ENCODE data around the gene ASTN2.

ASTN2 gene

GRCh38 chr9:117454711-117455110 is 39.9 kb upstream of the ASTN2 start:
- no peak overlapping the region for H3K27ac ChIP-seq
- no peak for TF ChIP-seq CTCF (conservative IDR thresholded peaks at IDR 0.05)

DNA sequence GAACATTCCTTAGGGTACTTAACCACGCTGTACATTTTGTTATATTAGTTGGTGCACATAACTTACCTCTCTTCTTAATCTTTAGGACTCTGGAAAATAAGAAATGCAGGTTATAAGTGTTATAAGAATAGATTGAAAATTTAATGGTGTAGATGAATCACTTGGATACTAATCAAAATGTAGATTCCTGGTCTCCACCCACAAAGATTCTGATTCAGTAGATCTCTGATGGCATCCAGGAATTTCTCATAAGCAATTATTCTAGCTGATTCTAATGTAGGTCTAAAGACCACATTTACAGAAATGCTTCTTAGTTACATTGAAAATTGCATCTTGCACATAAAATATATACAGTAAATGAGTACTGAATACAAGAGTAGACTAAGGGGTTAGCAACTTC is 38.9 kb upstream of the ASTN2 start:
- no peak for TF ChIP-seq CTCF (conservative IDR thresholded peaks at IDR 0.05)
- H3K27ac ChIP-seq = no peak overlapping the region

DNA sequence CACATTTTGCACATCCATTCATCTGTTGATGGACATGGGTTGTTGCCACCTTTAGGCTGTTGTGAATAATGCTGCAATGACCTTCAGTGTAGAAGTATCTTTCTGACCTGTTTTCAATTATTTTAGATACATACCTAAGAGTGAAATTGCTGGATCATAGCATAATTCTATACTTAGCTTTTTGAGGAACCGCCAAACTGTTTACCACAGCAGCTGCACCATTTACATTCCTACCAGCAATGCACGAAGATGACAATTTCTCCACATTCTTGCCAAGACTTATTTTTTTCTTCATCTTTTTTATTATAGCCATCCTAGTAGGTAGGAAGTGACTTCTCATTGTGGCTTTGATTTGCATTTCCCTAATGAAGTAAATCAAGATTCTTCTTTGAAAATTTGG is 36.5 kb upstream of the ASTN2 start:
- H3K27ac ChIP-seq = no peak overlapping the region
- 0 out of 2 replicates have a peak, but pooled peaks have one; percentile 12 for TF ChIP-seq CTCF (conservative IDR thresholded peaks at IDR 0.05)

DNA sequence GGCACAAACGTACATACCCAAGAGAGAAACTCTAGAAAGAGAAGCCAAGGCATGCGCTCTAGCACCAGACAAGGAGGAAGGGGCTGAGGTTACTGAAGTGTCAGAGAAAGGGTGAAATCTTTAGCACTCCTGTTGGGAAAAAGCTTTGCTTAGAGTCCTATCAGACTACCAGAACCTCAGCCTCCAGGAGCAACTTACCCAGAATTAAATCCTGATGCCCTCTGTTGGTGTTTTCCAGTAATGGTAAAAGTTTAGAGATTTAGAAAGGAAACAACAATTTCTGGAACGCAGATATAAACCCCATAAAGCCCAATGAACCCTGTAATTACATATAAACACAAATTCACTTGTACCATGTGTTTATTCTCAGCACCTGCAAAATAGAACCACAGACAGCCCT is 33.2 kb upstream of the ASTN2 start:
- TF ChIP-seq CTCF (conservative IDR thresholded peaks at IDR 0.05) = peak; percentile 36; the same call in 1 of the 2 replicates
- no peak overlapping the region for H3K27ac ChIP-seq

GRCh38 chr9:117445631-117446030 is 30.8 kb upstream of the ASTN2 start:
- no peak for TF ChIP-seq CTCF (conservative IDR thresholded peaks at IDR 0.05)

DNA sequence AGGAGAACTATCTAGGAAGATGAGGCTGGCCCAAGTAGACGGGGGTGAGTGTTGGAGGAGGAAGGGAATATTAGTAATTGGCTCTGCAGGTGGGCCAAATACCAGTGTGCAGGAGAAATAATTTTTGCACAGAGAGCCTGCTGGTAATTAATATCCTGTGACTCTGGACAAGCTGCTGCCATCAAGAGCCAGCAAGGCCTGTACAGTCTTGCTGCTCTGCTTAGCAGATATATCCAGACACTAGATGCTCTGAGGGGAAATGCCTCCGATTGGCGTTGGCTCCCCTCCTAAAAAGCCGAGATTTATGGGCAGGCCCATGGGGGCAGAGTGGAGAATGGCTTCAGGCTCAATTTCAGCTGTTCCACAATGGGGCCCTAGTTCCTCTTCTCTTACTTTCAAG is 29.6 kb upstream of the ASTN2 start:
- no peak for TF ChIP-seq CTCF (conservative IDR thresholded peaks at IDR 0.05)
- no peak overlapping the region for H3K27ac ChIP-seq

More at GRCh38 chr9:117445631-117446030, 30.8 kb upstream of the ASTN2 start:
- no peak overlapping the region for H3K27ac ChIP-seq

DNA sequence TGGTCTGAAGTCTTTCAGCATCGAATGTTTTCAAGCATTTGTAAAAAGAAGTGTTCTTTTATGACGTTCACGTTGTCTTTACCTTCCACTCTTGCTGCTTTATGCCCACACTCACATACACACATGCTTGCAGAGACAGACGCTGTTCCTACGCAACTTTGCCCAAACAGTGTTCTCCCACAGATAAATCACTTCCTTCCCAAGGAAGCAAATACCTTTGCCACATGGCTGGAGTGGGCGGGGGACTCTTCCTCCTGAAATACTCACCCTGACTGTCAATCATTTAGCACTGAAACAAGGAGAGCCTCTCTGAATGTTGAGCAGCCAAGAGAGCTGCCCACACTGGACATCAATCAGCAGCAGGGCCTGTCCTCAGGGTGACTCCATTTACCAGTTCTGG is 22.4 kb upstream of the ASTN2 start:
- H3K27ac ChIP-seq = no peak overlapping the region
- TF ChIP-seq CTCF (conservative IDR thresholded peaks at IDR 0.05) = no peak

Data from VCaP (cell line).